ENCODE data around the gene CIB2.

The CIB2 gene

DNA sequence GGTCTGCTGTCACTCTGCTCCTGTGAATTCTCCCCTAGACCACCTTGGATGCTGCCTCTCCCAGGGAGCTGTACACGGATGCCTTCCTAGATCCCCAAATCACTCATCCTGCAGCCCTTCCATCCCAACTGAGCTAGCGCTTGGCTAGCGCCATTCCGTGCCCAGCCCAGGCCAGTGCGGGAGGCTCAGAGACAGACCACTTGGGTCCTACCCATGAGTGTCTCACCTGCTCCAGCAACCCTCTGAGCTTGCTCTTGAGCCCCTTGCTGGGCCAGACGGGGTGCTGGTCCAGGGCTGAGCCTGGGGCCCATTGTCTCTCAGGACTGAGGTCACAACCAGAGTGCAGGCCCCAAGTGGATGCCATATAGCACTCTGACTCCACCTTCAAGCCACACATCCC is 21.1 kb downstream of the CIB2 start:
- no peaks in the 10 kb centered on the region for H3K27me3 ChIP-seq (ENCODE audit: insufficient read depth, poor library complexity, severe bottlenecking)
- no peak for ATAC-seq (ENCODE audit: low read depth)
- no peak for TF ChIP-seq CTCF (IDR thresholded peaks at IDR 0.05; ENCODE audit: poor library complexity, severe bottlenecking)
- DNase-seq (ENCODE audit: low spot score): peak; percentile 34
- no peak overlapping the region for H3K4me3 ChIP-seq (ENCODE audit: severe bottlenecking)
- no peaks in the 10 kb centered on the region for H3K4me1 ChIP-seq (ENCODE audit: insufficient read depth, poor library complexity, severe bottlenecking)
- no peaks in the 10 kb centered on the region for H3K9me3 ChIP-seq (ENCODE audit: severe bottlenecking)
- no peak overlapping the region for H3K27ac ChIP-seq (ENCODE audit: poor library complexity, severe bottlenecking)
- H3K36me3 ChIP-seq (ENCODE audit: low read depth): no peaks in the 10 kb centered on the region

DNA sequence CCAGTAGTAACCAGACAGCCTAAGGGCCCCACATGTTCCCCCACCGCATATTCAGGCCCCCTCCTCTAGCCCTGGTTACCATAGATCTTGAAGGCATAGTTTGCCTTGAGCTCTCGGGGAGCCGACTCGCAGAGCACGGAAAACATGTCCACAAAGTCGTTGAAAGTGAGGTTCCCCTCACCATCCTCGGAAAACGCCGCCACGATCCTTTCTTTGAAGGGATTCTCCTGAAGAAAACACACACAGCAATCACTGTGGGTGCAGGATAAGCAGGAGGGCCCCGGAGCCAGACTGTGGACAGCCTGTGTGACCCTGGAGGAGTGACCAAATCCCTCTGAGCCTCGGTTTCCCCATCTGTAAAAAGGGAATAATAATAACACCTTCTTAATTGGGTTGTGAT is 22.1 kb downstream of the CIB2 start:
- H3K4me3 ChIP-seq (ENCODE audit: severe bottlenecking): no peak overlapping the region
- H3K9me3 ChIP-seq (ENCODE audit: severe bottlenecking): no peaks in the 10 kb centered on the region
- H3K36me3 ChIP-seq (ENCODE audit: low read depth): no peaks in the 10 kb centered on the region
- H3K4me1 ChIP-seq (ENCODE audit: insufficient read depth, poor library complexity, severe bottlenecking): no peaks in the 10 kb centered on the region
- no peak overlapping the region for H3K27ac ChIP-seq (ENCODE audit: poor library complexity, severe bottlenecking)
- no peak for TF ChIP-seq CTCF (IDR thresholded peaks at IDR 0.05; ENCODE audit: poor library complexity, severe bottlenecking)
- DNase-seq (ENCODE audit: low spot score) (peak; percentile 55), ATAC-seq (ENCODE audit: low read depth) (no peak)
- no peaks in the 10 kb centered on the region for H3K27me3 ChIP-seq (ENCODE audit: insufficient read depth, poor library complexity, severe bottlenecking)

GRCh38 chr15:78108300-78109084 is 22.8 kb downstream of the CIB2 start:
- ATAC-seq (ENCODE audit: low read depth): peak; percentile 90
- no peak overlapping the region for H3K4me3 ChIP-seq (ENCODE audit: severe bottlenecking)

GRCh38 chr15:78107471-78107870 is 23.8 kb downstream of the CIB2 start:
- no peak for ATAC-seq (ENCODE audit: low read depth)
- no peaks in the 10 kb centered on the region for H3K9me3 ChIP-seq (ENCODE audit: severe bottlenecking)
- DNase-seq (ENCODE audit: low spot score): peak; percentile 62
- H3K36me3 ChIP-seq (ENCODE audit: low read depth): no peaks in the 10 kb centered on the region
- H3K27me3 ChIP-seq (ENCODE audit: insufficient read depth, poor library complexity, severe bottlenecking): no peaks in the 10 kb centered on the region
- TF ChIP-seq CTCF (IDR thresholded peaks at IDR 0.05; ENCODE audit: poor library complexity, severe bottlenecking): no peak
- no peaks in the 10 kb centered on the region for H3K4me1 ChIP-seq (ENCODE audit: insufficient read depth, poor library complexity, severe bottlenecking)
- H3K4me3 ChIP-seq (ENCODE audit: severe bottlenecking): no peak overlapping the region
- no peak overlapping the region for H3K27ac ChIP-seq (ENCODE audit: poor library complexity, severe bottlenecking)

More at GRCh38 chr15:78108300-78109084, 22.8 kb downstream of the CIB2 start:
- peak; percentile 91 for DNase-seq (ENCODE audit: low spot score)
- H3K27ac ChIP-seq (ENCODE audit: poor library complexity, severe bottlenecking): no peak overlapping the region
- H3K4me1 ChIP-seq (ENCODE audit: insufficient read depth, poor library complexity, severe bottlenecking): no peaks in the 10 kb centered on the region
- TF ChIP-seq CTCF (IDR thresholded peaks at IDR 0.05; ENCODE audit: poor library complexity, severe bottlenecking): peak; percentile 99
- no peaks in the 10 kb centered on the region for H3K36me3 ChIP-seq (ENCODE audit: low read depth)
- H3K9me3 ChIP-seq (ENCODE audit: severe bottlenecking): no peaks in the 10 kb centered on the region
- H3K27me3 ChIP-seq (ENCODE audit: insufficient read depth, poor library complexity, severe bottlenecking): no peaks in the 10 kb centered on the region
